Measurements from ENCODE around the gene CDHR2.

- TF ChIP-seq ETV6 (CRISPR knock-in tag; IDR thresholded peaks at IDR 0.05) (no peak), ZNF671 (CRISPR knock-in tag; IDR thresholded peaks at IDR 0.05) (no peak), ESRRA (CRISPR knock-in tag; IDR thresholded peaks at IDR 0.05; ENCODE audit: borderline replicate concordance) (no peak), ZNF121 (CRISPR knock-in tag; IDR thresholded peaks at IDR 0.05) (no peak), HMGXB4 (CRISPR knock-in tag; IDR thresholded peaks at IDR 0.05) (no peak), ELF4 (CRISPR knock-in tag; IDR thresholded peaks at IDR 0.05; ENCODE audit: low read depth) (no peak), CREB1 (CRISPR knock-in tag; IDR thresholded peaks at IDR 0.05) (no peak), ZBTB43 (CRISPR knock-in tag; IDR thresholded peaks at IDR 0.05) (no peak), PREB (CRISPR knock-in tag; IDR thresholded peaks at IDR 0.05; ENCODE audit: borderline replicate concordance) (no peak), TEAD4 (CRISPR knock-in tag; IDR thresholded peaks at IDR 0.05) (no peak)
- TF ChIP-seq, protein P1, sequence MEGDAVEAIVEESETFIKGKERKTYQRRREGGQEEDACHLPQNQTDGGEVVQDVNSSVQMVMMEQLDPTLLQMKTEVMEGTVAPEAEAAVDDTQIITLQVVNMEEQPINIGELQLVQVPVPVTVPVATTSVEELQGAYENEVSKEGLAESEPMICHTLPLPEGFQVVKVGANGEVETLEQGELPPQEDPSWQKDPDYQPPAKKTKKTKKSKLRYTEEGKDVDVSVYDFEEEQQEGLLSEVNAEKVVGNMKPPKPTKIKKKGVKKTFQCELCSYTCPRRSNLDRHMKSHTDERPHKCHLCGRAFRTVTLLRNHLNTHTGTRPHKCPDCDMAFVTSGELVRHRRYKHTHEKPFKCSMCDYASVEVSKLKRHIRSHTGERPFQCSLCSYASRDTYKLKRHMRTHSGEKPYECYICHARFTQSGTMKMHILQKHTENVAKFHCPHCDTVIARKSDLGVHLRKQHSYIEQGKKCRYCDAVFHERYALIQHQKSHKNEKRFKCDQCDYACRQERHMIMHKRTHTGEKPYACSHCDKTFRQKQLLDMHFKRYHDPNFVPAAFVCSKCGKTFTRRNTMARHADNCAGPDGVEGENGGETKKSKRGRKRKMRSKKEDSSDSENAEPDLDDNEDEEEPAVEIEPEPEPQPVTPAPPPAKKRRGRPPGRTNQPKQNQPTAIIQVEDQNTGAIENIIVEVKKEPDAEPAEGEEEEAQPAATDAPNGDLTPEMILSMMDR (IDR thresholded peaks at IDR 0.05): no peak
- TF ChIP-seq, protein P2, sequence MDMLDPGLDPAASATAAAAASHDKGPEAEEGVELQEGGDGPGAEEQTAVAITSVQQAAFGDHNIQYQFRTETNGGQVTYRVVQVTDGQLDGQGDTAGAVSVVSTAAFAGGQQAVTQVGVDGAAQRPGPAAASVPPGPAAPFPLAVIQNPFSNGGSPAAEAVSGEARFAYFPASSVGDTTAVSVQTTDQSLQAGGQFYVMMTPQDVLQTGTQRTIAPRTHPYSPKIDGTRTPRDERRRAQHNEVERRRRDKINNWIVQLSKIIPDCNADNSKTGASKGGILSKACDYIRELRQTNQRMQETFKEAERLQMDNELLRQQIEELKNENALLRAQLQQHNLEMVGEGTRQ (CRISPR knock-in tag; IDR thresholded peaks at IDR 0.05): no peak
- TF ChIP-seq, protein P3, sequence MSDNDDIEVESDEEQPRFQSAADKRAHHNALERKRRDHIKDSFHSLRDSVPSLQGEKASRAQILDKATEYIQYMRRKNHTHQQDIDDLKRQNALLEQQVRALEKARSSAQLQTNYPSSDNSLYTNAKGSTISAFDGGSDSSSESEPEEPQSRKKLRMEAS (CRISPR knock-in tag; IDR thresholded peaks at IDR 0.05): no peak
Observed at GRCh38 chr5:176548967-176549444, at the start of gene CDHR2.
